Right cardiac atrium (tissue), 5 donors: Measurements from ENCODE around the gene SLC16A6. TPM values are rescaled to one million over a fixed set of nuclear protein-coding genes. Genes with fewer than 3 reads are reported as not detected.

Source experiments
- polyA plus RNA-seq: library from polyadenylated mRNA; stranded (reverse); fragments of 200-250 nt; gene quantifications from one replicate; pipeline ENCODE4 v1.2.3, GENCODE V29; 2013
- total RNA-seq, 4 donors: library from RNA; stranded (reverse); fragmentation: NEBNext Ultra II Directional; extraction: Animal tissue kit (Norgen Biotek cat#: 25700); gene quantifications; one replicate each; pipeline ENCODE4 v1.2.1, GENCODE V29; 2021
- donor health status: healthy with polysubstance abuse.
- donor health status: DM: no; HTN: yes; CAD: no.
- donor health status: DM: no; HTN: no; CAD: no.
- donor health status: DM: no; HTN: yes; CAD: no; lungs with severe emphysema.
- donor health status: DM: yes; HTN: yes; CAD: no.

The SLC16A6 gene
- total and polyA plus RNA-seq, 5 donors = 0.21 to 0.86 (median 0.37) TPM

Other genes with a start within 250 kb of the SLC16A6 start
- gene AMZ2, start 43.1 kb downstream of the SLC16A6 start, total RNA-seq = 10 to 100 TPM; 73.9 to 98.3 (median 93.0) TPM
- gene AMZ2, start 43.1 kb downstream of the SLC16A6 start, polyA plus RNA-seq = 97.6 TPM
- gene ARSG, start 368 bp upstream of the SLC16A6 start, total RNA-seq = 1 to 10 TPM; 4.7 to 9.3 (median 6.8) TPM
- 2.8 TPM for gene ARSG, start 368 bp upstream of the SLC16A6 start, polyA plus RNA-seq
- 10 to 100 TPM; 42.6 to 71.3 (median 53.5) TPM for gene WIPI1, start 166.4 kb upstream of the SLC16A6 start, total RNA-seq
- gene WIPI1, start 166.4 kb upstream of the SLC16A6 start, polyA plus RNA-seq = 44.2 TPM
- gene PRKAR1A, start 221.3 kb upstream of the SLC16A6 start, total RNA-seq = 100 to 1,000 TPM; 545 to 768 (median 595) TPM
- gene PRKAR1A, start 221.3 kb upstream of the SLC16A6 start, polyA plus RNA-seq = 187 TPM